SK-N-SH (cell line): ENCODE results near the gene SNX33.

Experiments
- CHD2 ChIP-seq: fragments of 150-350 bp; IDR thresholded peaks from 2 replicates; pipeline ENCODE4 v1.6.1; 2018; ENCODE audit warnings: low read length; ENCODE audit not compliant: partially characterized antibody
- EP300 ChIP-seq, 2 experiments: IDR thresholded peaks; 2 replicates each; pipeline versions ENCODE4 v1.4.0 to v1.6.1; 2012; ENCODE audit warnings: borderline replicate concordance in 1 of 2, low read depth in 1 of 2, low read length in 1 of 2
- EZH2phosphoT487 ChIP-seq: fragments of 200-600 bp; sonication (generic); IDR thresholded peaks from 2 replicates; pipeline ENCODE4 v1.6.1; 2017; ENCODE audit warnings: low read depth, mixed run types, mild to moderate bottlenecking, antibody characterized with exemption, moderate library complexity, borderline replicate concordance
- FOXM1 ChIP-seq: IDR thresholded peaks from 2 replicates; pipeline ENCODE4 v1.4.0; 2012; ENCODE audit warnings: low read depth, mild to moderate bottlenecking
- GABPA ChIP-seq: IDR thresholded peaks from 2 replicates; pipeline ENCODE4 v1.4.0; 2012; ENCODE audit warnings: low read depth, mild to moderate bottlenecking
- NRF1 ChIP-seq: IDR thresholded peaks from 2 replicates; pipeline ENCODE4 v1.6.1; 2012; ENCODE audit warnings: low read depth, mild to moderate bottlenecking, low read length
- POLR2AphosphoS5 ChIP-seq: IDR thresholded peaks from 2 replicates; pipeline ENCODE4 v1.6.1; 2012; ENCODE audit warnings: low read depth, low read length
- RCOR1 ChIP-seq: fragments of 150-350 bp; IDR thresholded peaks from 2 replicates; pipeline ENCODE4 v1.6.1; 2017; ENCODE audit warnings: antibody characterized with exemption, low read length
- RFX5 ChIP-seq: IDR thresholded peaks from 2 replicates; pipeline ENCODE4 v1.6.1; 2012; ENCODE audit warnings: mild to moderate bottlenecking, improper control_type of control experiment, low read length
- TCF12 ChIP-seq: IDR thresholded peaks from 2 replicates; pipeline ENCODE4 v1.4.0; 2012
- YY1 ChIP-seq: IDR thresholded peaks from 2 replicates; pipeline ENCODE4 v1.4.0; 2012; ENCODE audit warnings: low read depth, mild to moderate bottlenecking
- TF ChIP-seq, protein P1 (sequence below): fragments of 200-600 bp; sonication (generic); IDR thresholded peaks from 2 replicates; pipeline ENCODE4 v1.6.1; 2017; ENCODE audit warnings: antibody characterized with exemption, mild to moderate bottlenecking, moderate library complexity
- TF ChIP-seq, protein P2 (sequence below): fragments of 150-350 bp; IDR thresholded peaks from 2 replicates; pipeline ENCODE4 v1.6.1; 2016; ENCODE audit warnings: mild to moderate bottlenecking, low read depth, low read length
- TF ChIP-seq, protein P3 (sequence below): IDR thresholded peaks from 2 replicates; pipeline ENCODE4 v1.6.1; 2012; ENCODE audit warnings: mild to moderate bottlenecking, low read depth, low read length, moderate library complexity

DNA sequence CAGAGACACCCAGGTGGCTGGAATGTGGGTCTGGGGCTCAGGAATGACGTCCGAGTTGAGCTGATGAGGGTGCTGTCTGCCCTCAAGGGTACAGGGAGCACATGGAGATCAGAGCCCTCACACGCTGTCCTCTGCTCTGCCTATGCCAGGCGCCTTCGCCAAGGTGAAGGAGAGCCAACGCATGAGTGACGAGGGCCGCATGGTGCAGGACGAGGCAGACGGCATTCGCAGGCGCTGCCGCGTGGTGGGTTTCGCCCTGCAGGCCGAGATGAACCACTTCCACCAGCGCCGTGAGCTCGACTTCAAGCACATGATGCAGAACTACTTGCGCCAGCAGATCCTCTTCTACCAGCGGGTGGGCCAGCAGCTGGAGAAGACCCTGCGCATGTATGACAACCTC, 9.1 kb downstream of the SNX33 start:
- TF ChIP-seq, protein P1, sequence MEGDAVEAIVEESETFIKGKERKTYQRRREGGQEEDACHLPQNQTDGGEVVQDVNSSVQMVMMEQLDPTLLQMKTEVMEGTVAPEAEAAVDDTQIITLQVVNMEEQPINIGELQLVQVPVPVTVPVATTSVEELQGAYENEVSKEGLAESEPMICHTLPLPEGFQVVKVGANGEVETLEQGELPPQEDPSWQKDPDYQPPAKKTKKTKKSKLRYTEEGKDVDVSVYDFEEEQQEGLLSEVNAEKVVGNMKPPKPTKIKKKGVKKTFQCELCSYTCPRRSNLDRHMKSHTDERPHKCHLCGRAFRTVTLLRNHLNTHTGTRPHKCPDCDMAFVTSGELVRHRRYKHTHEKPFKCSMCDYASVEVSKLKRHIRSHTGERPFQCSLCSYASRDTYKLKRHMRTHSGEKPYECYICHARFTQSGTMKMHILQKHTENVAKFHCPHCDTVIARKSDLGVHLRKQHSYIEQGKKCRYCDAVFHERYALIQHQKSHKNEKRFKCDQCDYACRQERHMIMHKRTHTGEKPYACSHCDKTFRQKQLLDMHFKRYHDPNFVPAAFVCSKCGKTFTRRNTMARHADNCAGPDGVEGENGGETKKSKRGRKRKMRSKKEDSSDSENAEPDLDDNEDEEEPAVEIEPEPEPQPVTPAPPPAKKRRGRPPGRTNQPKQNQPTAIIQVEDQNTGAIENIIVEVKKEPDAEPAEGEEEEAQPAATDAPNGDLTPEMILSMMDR: no peak
- TF ChIP-seq EP300 (IDR thresholded peaks at IDR 0.05; ENCODE audit: borderline replicate concordance in 1 of 2, low read depth in 1 of 2, low read length in 1 of 2) (no peak), GABPA (no peak), RCOR1 (no peak), POLR2AphosphoS5 (no peak), FOXM1 (no peak), CHD2 (no peak), RFX5 (no peak), NRF1 (no peak), EZH2phosphoT487 (no peak), TCF12 (no peak), YY1 (no peak)
- TF ChIP-seq, protein P2, sequence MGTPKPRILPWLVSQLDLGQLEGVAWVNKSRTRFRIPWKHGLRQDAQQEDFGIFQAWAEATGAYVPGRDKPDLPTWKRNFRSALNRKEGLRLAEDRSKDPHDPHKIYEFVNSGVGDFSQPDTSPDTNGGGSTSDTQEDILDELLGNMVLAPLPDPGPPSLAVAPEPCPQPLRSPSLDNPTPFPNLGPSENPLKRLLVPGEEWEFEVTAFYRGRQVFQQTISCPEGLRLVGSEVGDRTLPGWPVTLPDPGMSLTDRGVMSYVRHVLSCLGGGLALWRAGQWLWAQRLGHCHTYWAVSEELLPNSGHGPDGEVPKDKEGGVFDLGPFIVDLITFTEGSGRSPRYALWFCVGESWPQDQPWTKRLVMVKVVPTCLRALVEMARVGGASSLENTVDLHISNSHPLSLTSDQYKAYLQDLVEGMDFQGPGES: no peak
- TF ChIP-seq, protein P3, sequence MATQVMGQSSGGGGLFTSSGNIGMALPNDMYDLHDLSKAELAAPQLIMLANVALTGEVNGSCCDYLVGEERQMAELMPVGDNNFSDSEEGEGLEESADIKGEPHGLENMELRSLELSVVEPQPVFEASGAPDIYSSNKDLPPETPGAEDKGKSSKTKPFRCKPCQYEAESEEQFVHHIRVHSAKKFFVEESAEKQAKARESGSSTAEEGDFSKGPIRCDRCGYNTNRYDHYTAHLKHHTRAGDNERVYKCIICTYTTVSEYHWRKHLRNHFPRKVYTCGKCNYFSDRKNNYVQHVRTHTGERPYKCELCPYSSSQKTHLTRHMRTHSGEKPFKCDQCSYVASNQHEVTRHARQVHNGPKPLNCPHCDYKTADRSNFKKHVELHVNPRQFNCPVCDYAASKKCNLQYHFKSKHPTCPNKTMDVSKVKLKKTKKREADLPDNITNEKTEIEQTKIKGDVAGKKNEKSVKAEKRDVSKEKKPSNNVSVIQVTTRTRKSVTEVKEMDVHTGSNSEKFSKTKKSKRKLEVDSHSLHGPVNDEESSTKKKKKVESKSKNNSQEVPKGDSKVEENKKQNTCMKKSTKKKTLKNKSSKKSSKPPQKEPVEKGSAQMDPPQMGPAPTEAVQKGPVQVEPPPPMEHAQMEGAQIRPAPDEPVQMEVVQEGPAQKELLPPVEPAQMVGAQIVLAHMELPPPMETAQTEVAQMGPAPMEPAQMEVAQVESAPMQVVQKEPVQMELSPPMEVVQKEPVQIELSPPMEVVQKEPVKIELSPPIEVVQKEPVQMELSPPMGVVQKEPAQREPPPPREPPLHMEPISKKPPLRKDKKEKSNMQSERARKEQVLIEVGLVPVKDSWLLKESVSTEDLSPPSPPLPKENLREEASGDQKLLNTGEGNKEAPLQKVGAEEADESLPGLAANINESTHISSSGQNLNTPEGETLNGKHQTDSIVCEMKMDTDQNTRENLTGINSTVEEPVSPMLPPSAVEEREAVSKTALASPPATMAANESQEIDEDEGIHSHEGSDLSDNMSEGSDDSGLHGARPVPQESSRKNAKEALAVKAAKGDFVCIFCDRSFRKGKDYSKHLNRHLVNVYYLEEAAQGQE: no peak
